Endometrial microvascular endothelial cells (primary cell): ENCODE measurements around the gene SV2A. TPM values are rescaled to one million over a fixed set of nuclear protein-coding genes. Genes with fewer than 3 reads are reported as not detected.

ENCODE experiments used
- total RNA-seq: library from RNA; depleted of rRNA; stranded (reverse); fragments of >200 nt; gene quantifications from one replicate; pipeline ENCODE4 v1.2.3, GENCODE V29; 2015; ENCODE audit errors: inconsistent ontology term

Gene SV2A
- total RNA-seq, 1 donor from 2014 or later: 1.9 TPM

Other genes starting within 250 kb of the SV2A start
- not detected for gene FCGR1A, start 135.2 kb downstream of the SV2A start, total RNA-seq
- gene BOLA1, start 18.3 kb downstream of the SV2A start, total RNA-seq: 11.0 TPM
- 30.8 TPM for gene SF3B4, start 10.0 kb upstream of the SV2A start, total RNA-seq
- gene MTMR11, start 19.0 kb upstream of the SV2A start, total RNA-seq: 5.7 TPM
- 8.0 TPM for gene OTUD7B, start 92.9 kb upstream of the SV2A start, total RNA-seq
- 23.4 TPM for gene VPS45, start 149.9 kb upstream of the SV2A start, total RNA-seq
- 45.3 TPM for gene PLEKHO1, start 232.1 kb upstream of the SV2A start, total RNA-seq